ENCODE data around the gene SUSD2. TPM values are rescaled to one million over a fixed set of nuclear protein-coding genes. Genes with fewer than 3 reads are reported as not detected.
"Not testable (repeated sequence)": the region's sequence is repeated elsewhere in the genome, so short reads cannot be mapped to it uniquely, and the experiment has no call there.

SUSD2 gene
- total RNA-seq, 1 donor from 2014 or later: 3.2 TPM

DNA sequence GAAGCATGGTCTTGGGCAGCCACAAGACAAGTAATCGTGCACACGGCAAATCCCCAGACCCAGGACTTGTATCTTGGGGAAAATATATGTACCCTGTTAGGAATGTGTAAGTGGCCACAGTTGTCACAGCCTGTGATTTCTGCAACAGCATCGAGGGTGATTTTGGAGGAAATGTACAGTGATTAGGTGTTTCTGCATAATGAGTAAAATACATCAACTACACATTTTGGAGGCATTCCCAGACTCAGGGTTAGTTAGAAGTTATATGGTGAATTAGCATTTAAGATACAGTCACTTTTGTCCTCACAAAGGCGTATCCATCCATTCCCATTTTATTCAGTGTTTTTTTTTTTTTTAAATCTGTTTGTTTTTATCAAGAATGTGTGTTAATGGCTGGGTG lies 28.4 kb downstream of the SUSD2 start:
- H3K4me1 ChIP-seq: peaks cover 28% of the 10 kb centered on the region
- no peaks in the 10 kb centered on the region for H3K27me3 ChIP-seq (ENCODE audit: low read depth)
- intact Hi-C loops (cut with micrococcal nuclease): no loop called here
- H3K27ac ChIP-seq (replicated peaks): no peak overlapping the region
- no peaks in the 10 kb centered on the region for H3K9me3 ChIP-seq (replicated peaks)
- no peak for DNase-seq
- H3K36me3 ChIP-seq: no peaks in the 10 kb centered on the region
- TF ChIP-seq, protein P1, sequence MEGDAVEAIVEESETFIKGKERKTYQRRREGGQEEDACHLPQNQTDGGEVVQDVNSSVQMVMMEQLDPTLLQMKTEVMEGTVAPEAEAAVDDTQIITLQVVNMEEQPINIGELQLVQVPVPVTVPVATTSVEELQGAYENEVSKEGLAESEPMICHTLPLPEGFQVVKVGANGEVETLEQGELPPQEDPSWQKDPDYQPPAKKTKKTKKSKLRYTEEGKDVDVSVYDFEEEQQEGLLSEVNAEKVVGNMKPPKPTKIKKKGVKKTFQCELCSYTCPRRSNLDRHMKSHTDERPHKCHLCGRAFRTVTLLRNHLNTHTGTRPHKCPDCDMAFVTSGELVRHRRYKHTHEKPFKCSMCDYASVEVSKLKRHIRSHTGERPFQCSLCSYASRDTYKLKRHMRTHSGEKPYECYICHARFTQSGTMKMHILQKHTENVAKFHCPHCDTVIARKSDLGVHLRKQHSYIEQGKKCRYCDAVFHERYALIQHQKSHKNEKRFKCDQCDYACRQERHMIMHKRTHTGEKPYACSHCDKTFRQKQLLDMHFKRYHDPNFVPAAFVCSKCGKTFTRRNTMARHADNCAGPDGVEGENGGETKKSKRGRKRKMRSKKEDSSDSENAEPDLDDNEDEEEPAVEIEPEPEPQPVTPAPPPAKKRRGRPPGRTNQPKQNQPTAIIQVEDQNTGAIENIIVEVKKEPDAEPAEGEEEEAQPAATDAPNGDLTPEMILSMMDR (IDR thresholded peaks at IDR 0.05; ENCODE audit: borderline replicate concordance): no peak
- no peak overlapping the region for H3K4me3 ChIP-seq

DNA sequence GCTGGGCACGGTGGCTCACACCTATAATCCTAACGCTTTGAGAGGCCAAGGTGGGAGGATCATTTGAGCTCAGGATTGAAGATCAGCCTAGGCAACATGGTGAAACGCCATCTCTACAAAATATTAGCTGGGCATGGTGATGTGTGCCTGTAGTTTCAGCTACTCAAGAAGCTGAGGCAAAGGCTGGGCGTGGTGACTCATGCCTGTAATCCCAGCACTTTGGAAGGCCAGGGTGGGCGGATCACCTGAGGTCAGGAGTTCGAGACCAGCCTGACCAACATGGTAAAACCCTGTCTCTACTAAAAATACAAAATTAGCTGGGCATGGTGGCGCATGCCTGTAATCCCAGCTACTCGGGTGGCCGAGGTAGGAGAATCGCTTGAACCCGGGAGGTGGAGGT lies 29.1 kb downstream of the SUSD2 start:
- H3K4me3 ChIP-seq; intact Hi-C loops (cut with micrococcal nuclease); H3K27ac ChIP-seq (replicated peaks); H3K36me3 ChIP-seq; H3K27me3 ChIP-seq (ENCODE audit: low read depth); H3K9me3 ChIP-seq (replicated peaks); DNase-seq: not testable (repeated sequence)
- peaks cover 28% of the 10 kb centered on the region for H3K4me1 ChIP-seq

DNA sequence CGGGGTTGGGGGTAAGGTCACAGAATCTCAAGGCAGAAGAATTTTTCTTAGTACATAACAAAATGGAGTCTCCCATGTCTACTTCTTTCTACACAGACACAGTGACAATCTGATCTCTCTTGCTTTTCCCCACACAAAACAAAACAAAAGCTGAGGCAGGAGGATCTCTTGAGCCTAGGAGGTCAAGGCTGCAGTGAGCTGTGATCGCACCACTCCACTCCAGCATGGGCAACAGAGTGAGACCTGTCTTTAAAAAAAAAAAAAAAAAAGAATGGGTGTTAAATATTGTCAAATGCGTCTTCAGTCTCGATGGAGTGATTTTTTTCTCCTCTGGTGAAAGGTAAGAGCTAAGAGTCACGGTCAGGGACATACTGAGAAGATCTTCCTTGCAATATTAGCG lies 30.4 kb downstream of the SUSD2 start:
- intact Hi-C loops (cut with micrococcal nuclease); H3K27me3 ChIP-seq (ENCODE audit: low read depth); H3K9me3 ChIP-seq (replicated peaks); H3K27ac ChIP-seq (replicated peaks); H3K36me3 ChIP-seq; H3K4me3 ChIP-seq; DNase-seq: not testable (repeated sequence)
- peaks cover 23% of the 10 kb centered on the region for H3K4me1 ChIP-seq

DNA sequence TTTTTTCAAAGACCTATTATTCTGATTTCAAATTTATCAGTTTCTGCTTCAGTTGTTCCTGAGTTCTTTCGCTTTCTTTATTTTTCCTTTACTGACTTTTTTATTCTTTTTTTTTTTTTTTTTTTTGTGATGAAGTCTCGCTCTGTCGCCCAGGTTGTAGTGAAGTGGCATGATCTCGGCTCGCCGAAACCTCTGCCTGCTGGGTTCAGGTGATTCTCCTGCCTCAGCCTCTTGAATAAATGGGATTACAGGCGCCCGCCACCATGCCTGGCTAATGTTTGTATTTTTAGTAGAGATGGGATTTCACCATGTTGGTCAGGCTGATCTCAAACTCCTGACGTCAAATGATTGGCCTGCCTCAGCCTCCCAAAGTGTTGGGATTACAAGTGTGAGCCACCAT lies 31.8 kb downstream of the SUSD2 start:
- H3K4me3 ChIP-seq; H3K27ac ChIP-seq (replicated peaks); H3K36me3 ChIP-seq; intact Hi-C loops (cut with micrococcal nuclease); H3K9me3 ChIP-seq (replicated peaks); H3K27me3 ChIP-seq (ENCODE audit: low read depth); DNase-seq: not testable (repeated sequence)
- H3K4me1 ChIP-seq: peaks cover 11% of the 10 kb centered on the region

DNA sequence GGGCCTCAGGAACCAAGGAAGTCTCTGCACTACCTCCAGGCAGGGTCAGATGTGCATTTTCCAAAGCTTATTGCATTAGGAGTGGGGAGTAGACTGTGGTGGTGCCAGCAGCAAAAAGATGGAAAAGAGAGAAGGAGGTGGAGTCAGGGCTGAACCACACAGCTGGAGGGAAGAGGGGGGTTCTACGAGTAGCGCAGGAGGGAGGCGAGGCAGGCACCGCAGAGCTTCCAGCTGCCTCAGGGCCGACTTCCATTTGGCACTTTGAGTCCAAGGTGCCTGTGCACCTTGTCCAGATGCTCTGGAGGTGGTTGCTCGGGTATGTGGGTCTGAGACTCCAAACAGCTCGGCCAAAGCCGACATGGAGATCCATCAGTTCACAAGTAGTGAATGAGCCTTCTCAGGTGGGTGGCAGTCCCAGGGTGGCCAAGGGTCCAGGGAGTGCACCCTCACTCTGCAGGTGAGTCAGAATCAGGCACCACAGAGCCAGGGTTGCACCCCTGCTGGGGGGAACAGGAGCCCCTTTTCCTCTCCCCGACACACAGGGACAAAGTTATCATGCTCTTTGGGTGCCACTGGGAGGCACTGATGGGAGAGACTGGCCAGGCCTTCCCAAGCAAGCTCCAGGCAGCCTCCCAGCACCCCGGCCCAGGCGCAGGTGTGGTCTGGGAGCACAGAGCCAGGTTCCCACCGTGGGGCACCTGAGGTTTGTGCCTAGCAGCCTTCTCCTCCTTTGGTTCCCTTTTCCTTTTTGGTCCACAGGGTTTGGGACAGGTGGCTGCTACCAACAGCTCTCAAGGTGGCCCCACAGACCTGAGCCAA lies 33.4 kb downstream of the SUSD2 start:
- Histone ChIP-seq H3K36me3 (peaks cover 10% of the 10 kb centered on the region), H3K27me3 (ENCODE audit: low read depth) (no peaks in the 10 kb centered on the region), H3K4me3 (no peak overlapping the region), H3K4me1 (no peaks in the 10 kb centered on the region), H3K9me3 (replicated peaks) (no peaks in the 10 kb centered on the region), H3K27ac (replicated peaks) (no peak overlapping the region)
- TF ChIP-seq, protein P1 (IDR thresholded peaks at IDR 0.05; ENCODE audit: borderline replicate concordance): no peak
- DNase-seq: no peak
- intact Hi-C loops (cut with micrococcal nuclease): no loop called here

DNA sequence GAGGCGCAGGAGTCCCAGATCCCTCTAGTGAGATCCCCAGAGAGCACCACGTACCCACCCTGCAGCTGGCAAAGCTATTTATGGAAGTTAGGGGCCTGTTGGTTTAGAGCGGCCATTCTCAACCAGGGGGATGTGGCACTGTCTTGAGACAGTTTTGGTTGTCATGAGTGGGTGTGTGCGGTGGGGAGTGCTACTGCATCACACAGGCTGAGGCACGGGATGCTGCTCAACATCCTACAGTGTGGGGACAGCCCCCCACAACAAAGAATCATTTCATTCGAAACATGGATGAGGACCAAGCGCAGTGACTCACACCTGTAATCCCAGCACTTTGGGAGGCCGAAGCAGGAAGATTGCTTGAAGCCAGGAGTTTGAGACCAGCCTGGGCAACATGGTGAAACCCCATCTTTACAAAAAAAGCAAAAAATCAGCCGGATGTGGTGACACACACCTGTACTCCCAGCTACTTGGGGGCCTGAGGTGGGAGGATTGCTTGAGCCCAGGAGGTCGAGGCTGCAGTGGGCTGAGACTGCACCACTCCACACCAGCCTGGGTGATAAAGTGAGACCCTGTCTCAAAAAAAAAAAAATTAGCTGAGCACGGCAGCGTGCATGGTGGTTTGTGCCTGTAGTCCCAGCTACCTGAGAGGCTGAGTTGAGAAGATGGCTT lies 35.4 kb downstream of the SUSD2 start:
- DNase-seq: no peak
- intact Hi-C loops (cut with micrococcal nuclease): no loop called here
- Histone ChIP-seq H3K27me3 (ENCODE audit: low read depth) (no peaks in the 10 kb centered on the region), H3K36me3 (peaks cover 22% of the 10 kb centered on the region), H3K27ac (replicated peaks) (no peak overlapping the region), H3K4me1 (no peaks in the 10 kb centered on the region), H3K9me3 (replicated peaks) (no peaks in the 10 kb centered on the region), H3K4me3 (no peak overlapping the region)
- TF ChIP-seq, protein P1 (IDR thresholded peaks at IDR 0.05; ENCODE audit: borderline replicate concordance): no peak

DNA sequence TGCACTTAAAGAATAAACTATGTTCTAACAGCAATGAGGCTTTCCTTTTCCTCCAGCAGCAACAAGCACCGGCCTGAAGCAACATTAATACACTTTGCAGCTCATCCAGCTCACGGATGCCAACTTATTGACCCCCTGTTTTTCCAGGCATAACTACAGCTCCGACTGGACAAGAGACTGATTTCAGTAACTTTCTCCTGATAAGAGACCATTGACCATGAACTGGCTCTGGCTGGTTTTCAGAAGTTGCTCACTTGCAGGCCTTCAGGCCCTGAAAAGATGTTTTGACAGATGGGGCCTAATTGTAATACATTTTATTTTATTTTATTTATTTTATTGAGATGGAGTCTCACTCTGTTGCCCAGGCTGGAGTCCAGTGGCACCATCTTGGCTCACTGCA lies 36.1 kb downstream of the SUSD2 start:
- Histone ChIP-seq H3K4me3 (no peak overlapping the region), H3K4me1 (no peaks in the 10 kb centered on the region), H3K27me3 (ENCODE audit: low read depth) (no peaks in the 10 kb centered on the region), H3K9me3 (replicated peaks) (no peaks in the 10 kb centered on the region), H3K27ac (replicated peaks) (no peak overlapping the region), H3K36me3 (peaks cover 22% of the 10 kb centered on the region)
- intact Hi-C loops (cut with micrococcal nuclease): no loop called here
- TF ChIP-seq, protein P1 (IDR thresholded peaks at IDR 0.05; ENCODE audit: borderline replicate concordance): no peak
- no peak for DNase-seq
